ENCODE measurements around the gene ITGA1.

ITGA1 gene

DNA sequence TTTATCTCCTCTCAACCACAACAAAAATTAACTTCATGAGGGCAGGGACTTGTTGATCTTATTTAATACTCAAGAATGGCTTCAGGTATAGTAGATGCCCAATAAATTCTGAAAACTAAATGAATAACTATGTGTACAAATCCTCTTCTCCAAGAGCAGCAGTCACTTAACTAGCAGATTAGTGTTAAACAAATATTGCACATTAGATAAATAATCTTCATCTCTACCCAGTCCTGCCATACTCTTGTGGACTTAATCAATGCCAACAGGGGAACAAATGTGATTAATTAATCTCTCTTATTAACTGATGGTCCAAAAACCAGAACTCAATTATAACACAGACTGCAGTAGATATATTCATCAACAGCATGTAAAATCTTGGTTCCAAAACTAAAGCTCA is 15.0 kb upstream of the ITGA1 start:
- no peak for DNase-seq

DNA sequence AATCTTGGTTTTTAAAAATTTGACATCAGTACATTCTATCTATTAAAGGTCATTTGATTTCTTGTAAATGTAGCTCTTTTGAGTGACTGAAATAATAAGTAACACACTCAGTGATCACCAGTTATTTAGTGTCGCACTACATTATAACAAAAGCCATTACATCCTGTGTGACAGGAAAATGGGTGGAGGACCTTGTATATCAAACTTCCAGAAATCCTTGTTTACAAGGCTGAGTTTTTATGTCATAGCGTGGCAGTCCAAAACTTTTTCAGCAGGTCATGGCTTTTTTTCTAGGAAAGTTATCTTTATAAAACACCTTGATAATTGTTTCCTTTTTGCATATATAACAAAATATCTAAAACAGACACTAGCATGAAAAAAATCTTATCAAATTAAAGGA is 14.4 kb upstream of the ITGA1 start:
- DNase-seq, result no peak

GRCh38 chr5:52774005-52774410 is 13.7 kb upstream of the ITGA1 start:
- no peak for DNase-seq

GRCh38 chr5:52776116-52776515 is 11.6 kb upstream of the ITGA1 start:
- DNase-seq, result peak; percentile 55

DNA sequence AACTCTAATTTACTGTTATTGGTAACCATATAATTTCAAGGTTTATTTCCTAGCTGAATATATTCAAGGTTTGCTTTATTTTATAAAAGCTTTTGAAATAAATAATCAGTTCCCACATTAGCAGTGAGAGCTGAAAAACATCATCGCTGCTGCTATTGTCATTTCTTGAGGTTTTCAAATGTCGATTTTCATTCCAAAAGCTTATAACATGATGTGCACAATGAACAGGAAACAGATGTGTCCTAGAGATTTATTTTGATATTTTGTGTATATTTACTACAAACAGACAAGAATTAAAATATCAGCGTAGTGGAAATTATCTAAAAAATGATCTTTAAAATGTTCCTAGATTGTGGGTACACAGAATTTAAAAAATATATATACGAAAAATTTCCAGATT is 10.5 kb upstream of the ITGA1 start:
- no peak for DNase-seq

- DNase-seq, result no peak
Observed at GRCh38 chr5:52778781-52779180, 8.9 kb upstream of the ITGA1 start.

- DNase-seq, result no peak
Observed at GRCh38 chr5:52779213-52779612, 8.5 kb upstream of the ITGA1 start.

- DNase-seq, result no peak
Observed at GRCh38 chr5:52783226-52783959, 4.3 kb upstream of the ITGA1 start.

DNA sequence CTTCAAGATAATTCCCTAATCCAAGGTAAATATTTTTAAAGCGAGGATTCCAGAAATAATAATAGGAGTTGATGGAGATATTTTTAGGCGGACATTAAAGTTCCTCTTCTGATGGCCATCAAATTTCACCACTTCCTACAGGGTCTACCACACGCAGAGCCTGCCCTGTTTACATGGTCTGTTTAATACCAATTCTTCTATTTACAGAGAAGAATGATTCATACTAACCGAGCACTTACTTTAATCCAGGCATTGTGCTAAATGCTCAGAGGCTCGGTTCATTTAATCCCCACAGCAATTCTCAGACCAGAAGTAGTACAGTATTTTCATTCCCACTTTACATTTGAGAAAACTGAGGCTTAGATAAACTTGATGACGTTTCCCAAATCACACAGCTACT is 3.0 kb upstream of the ITGA1 start:
- no peak for DNase-seq

- DNase-seq, result no peak
Observed at GRCh38 chr5:52786391-52786790, 1.3 kb upstream of the ITGA1 start.

DNA sequence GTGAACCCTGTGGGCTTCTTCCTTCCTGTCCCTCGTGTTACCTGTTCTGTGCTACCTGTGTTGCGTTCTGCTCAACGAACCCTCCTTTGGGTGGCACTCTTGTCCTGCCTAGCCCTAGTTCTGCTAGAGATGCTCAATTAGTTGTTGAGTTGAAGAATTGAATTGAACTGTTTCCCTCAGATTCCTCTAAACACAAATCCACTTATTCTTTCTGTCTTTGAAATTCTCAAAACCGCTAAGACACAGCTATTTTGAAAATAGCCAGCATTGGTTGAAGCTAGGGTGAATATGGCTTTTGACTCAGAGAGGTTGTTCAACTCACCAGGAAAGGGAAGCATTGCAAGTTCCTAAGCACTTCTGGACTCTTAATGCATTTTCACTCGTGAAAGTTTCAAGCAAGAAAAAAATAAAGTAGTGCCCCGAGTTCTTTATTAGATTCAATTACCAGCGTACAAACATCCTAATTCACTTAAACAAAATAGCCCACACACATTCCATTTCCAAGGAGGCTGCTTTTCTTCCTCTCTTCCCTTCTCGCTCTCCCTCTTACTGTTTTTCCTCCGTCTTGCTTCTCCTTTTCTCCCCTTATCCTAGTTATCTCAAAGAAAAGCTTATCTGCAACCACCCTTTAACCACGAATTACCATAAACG is 642 bp upstream of the ITGA1 start:
- peak; percentile 28 for DNase-seq

- no peak for DNase-seq
Observed at GRCh38 chr5:52788505-52788821, 747 bp downstream of the ITGA1 start.

GRCh38 chr5:52789378-52789777 is 1.7 kb downstream of the ITGA1 start:
- DNase-seq, result no peak

DNA sequence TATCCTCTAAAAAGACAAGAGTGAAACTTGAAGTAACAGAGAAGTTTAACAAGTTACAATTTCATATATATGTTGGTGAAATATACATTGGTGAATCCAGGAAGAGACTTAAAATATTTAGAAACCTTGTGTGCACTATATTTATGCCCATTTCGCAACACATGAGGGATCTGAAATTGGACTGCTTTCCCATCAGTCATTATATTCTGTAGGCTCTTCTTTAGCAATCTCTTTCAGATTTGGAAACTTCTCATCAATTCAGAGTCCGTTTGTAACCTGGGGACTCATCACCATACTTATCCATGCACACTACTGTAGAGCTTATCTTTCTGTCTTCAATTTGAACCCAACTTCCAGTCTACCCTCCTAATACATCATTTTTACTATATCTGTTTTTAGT is 2.1 kb downstream of the ITGA1 start:
- no peak for DNase-seq

DNA sequence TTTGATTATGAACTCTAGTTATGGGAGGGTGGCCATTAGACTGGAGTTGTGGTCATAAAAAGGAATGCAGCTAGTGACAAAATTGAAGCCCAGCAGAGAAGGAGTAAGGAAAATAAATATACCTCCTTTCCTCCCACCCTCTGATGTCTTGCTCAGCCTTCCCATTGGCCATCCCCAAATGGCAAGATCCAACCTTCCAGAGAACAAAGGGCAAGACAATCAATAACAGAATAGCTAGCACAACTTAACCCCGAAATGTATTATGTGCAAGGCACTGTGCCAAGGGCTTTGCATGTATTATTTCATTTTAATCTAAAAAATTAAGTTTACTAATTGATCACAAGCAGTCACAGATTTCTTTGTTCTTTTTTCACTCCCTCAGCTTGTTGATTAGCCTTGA is 3.6 kb downstream of the ITGA1 start:
- no peak for DNase-seq

DNA sequence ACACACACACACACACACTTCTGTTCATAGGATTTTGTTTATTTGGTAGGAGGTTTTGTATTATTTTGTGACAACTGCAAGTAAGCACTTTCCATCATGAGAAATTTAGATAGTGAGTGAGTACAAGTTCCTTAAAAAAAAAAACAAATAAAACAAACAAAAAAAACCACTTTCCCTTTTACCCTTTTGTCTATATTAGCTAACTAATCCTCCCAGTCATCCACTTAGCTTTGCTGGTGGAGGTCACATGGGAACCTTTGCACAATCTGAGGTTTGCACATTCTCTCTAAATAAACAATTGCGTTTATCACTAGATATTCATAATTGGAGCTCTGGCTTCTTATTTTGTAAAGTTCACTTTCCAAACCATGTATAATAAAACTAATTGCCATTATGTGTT is 6.8 kb downstream of the ITGA1 start:
- no peak for DNase-seq

- no peak for DNase-seq
Observed at GRCh38 chr5:52796031-52796430, 8.3 kb downstream of the ITGA1 start.

- DNase-seq, result no peak
Observed at GRCh38 chr5:52796516-52797103, 8.9 kb downstream of the ITGA1 start.

GRCh38 chr5:52798938-52799337 is 11.2 kb downstream of the ITGA1 start:
- DNase-seq, result no peak

DNA sequence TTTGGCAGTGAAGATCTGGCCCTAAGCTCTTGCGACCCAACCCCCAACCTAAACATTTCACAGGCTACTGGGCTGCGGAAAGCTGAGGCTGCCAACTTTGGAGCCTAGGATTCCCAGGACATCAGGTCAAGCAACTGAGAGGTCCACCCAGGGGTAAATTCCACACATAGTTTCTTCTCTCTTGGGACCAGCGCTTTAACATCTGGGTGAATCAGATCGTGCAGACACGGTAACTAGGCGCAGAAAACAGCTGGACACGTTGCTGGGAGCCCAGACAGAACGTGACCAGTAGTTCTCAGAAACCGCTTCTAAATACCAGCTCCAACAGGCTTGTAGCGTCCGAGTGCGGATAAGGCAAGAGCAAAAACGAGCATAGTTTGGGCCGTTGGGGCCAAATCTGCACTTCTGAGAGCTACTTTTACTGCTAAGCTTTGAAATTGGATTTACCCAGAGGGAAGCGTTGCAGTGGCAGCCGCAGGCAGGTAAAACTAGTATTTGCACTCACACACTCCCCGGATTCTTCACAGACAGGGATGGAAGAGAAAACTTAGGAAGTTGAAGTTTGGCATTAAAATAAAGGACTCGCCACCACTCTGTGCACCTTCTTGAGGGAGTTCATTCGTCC is 11.8 kb downstream of the ITGA1 start:
- no peak for DNase-seq

DNA sequence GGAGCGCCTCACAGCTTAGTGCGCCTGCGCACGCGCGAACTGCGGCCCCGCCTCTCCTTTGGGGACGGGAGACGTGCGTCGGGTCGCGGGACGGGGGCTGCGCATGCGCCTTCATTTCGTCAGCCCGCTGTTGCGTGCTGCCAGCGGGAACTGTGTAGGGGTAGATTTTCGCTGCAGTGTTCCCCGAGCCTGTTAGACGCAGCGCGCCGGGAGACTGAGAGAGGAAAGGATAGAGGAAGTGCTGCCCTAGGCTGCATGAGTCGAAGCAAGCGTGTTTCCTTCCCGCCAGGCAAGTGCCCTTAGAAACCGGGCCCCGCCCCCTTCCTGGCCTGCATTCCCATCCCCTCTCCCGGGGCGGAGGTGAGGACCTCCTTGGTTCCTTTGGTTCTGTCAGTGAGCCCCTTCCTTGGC is 12.3 kb downstream of the ITGA1 start:
- DNase-seq, result peak; percentile 95

DNA sequence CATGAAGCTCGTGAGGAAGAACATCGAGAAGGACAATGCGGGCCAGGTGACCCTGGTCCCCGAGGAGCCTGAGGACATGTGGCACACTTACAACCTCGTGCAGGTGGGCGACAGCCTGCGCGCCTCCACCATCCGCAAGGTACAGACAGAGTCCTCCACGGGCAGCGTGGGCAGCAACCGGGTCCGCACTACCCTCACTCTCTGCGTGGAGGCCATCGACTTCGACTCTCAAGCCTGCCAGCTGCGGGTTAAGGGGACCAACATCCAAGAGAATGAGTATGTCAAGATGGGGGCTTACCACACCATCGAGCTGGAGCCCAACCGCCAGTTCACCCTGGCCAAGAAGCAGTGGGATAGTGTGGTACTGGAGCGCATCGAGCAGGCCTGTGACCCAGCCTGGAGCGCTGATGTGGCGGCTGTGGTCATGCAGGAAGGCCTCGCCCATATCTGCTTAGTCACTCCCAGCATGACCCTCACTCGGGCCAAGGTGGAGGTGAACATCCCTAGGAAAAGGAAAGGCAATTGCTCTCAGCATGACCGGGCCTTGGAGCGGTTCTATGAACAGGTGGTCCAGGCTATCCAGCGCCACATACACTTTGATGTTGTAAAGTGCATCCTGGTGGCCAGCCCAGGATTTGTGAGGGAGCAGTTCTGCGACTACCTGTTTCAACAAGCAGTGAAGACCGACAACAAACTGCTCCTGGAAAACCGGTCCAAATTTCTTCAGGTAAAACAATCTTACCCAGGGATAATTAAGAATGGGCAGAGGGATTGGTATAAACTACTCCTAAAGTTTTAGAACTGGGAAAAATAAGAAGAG is 12.9 kb downstream of the ITGA1 start:
- peak; percentile 33 for DNase-seq

DNA sequence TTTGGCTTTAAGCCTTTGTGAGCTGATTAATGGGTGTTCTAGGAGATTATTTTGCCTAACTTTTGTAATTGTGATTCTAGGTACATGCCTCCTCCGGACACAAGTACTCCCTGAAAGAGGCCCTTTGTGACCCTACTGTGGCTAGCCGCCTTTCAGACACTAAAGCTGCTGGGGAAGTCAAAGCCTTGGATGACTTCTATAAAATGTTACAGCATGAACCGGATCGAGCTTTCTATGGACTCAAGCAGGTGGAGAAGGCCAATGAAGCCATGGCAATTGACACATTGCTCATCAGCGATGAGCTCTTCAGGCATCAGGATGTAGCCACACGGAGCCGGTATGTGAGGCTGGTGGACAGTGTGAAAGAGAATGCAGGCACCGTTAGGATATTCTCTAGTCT is 13.6 kb downstream of the ITGA1 start:
- no peak for DNase-seq

All from activated gamma-delta T cell treated with Interleukin-2 at 50 U/mL for 16 hours (primary cell).